Endodermal cell (in vitro differentiated cells): Measurements from ENCODE around the gene HSPA1A. TPM values are rescaled to one million over a fixed set of nuclear protein-coding genes. Genes with fewer than 3 reads are reported as not detected.

ENCODE experiments used
- DNase-seq: peaks from one replicate; pipeline ENCODE4 v3.0.0-alpha.2; 2017
- H3K27ac ChIP-seq: 2 replicates; pipeline ENCODE4 v1.5.1; 2013; ENCODE audit warnings: mild to moderate bottlenecking, low read depth, low read length, moderate library complexity
- H3K27me3 ChIP-seq: 2 replicates; pipeline ENCODE4 v1.6.1; 2013; ENCODE audit warnings: mild to moderate bottlenecking, low read length, moderate library complexity; ENCODE audit not compliant: insufficient read depth, control insufficient read depth, poor library complexity, severe bottlenecking
- H3K36me3 ChIP-seq: 2 replicates; pipeline ENCODE4 v1.7.0; 2013; ENCODE audit warnings: mild to moderate bottlenecking, low read length, moderate library complexity; ENCODE audit not compliant: control insufficient read depth, insufficient read depth
- H3K4me1 ChIP-seq: one replicate; pipeline ENCODE4 v1.7.0; 2013; ENCODE audit warnings: low read length; ENCODE audit not compliant: control insufficient read depth, insufficient read depth
- H3K4me3 ChIP-seq: 2 replicates; pipeline ENCODE4 v1.5.1; 2013; ENCODE audit warnings: mild to moderate bottlenecking, low read length, moderate library complexity
- H3K9ac ChIP-seq: 2 replicates; pipeline ENCODE4 v1.6.1; 2013; ENCODE audit warnings: mild to moderate bottlenecking, low read length, moderate library complexity; ENCODE audit not compliant: poor library complexity, severe bottlenecking; ENCODE audit errors: extremely low read depth
- H3K9me3 ChIP-seq: 2 replicates; pipeline ENCODE4 v1.6.1; 2013; ENCODE audit warnings: mild to moderate bottlenecking, low read length, moderate library complexity; ENCODE audit not compliant: control insufficient read depth
- H3K27ac Mint-ChIP-seq: 2 replicates; pipeline ENCODE4 v1.8.0; 2020; ENCODE audit warnings: mixed read lengths
- H3K27me3 Mint-ChIP-seq: 2 replicates; pipeline ENCODE4 v1.8.0; 2021; ENCODE audit warnings: mild to moderate bottlenecking, mixed read lengths; ENCODE audit not compliant: insufficient read depth
- H3K36me3 Mint-ChIP-seq: 2 replicates; pipeline ENCODE4 v1.8.0; 2020; ENCODE audit warnings: low read depth, mixed read lengths
- H3K4me1 Mint-ChIP-seq: 2 replicates; pipeline ENCODE4 v1.8.0; 2020; ENCODE audit warnings: mixed read lengths
- H3K4me3 Mint-ChIP-seq: 2 replicates; pipeline ENCODE4 v1.8.0; 2020; ENCODE audit warnings: mild to moderate bottlenecking, moderate library complexity, mixed read lengths
- H3K9me3 Mint-ChIP-seq: 2 replicates; pipeline ENCODE4 v1.8.0; 2020; ENCODE audit warnings: mild to moderate bottlenecking, mixed read lengths
- CTCF ChIP-seq: fragments of 200-600 bp; sonication (generic); conservative IDR thresholded peaks from 2 replicates; pipeline ENCODE4 v1.5.0; 2021; ENCODE audit warnings: antibody characterized with exemption, mild to moderate bottlenecking
- WGBS, 2 experiments: methylation state at CpG; one replicate each; pipeline versions ENCODE4 v1.1.5 to v1.1.7; 2013; ENCODE audit warnings: missing lambda C conversion rate in 2 of 2, mixed read lengths in 1 of 2; ENCODE audit not compliant: insufficient coverage in 1 of 2, insufficient read length in 1 of 2; 5-methylcytosine and 5-hydroxymethylcytosine counted together
- total RNA-seq, 2 donors: library from RNA; stranded (reverse); fragmentation: NEBNext Ultra II Directional in 1 of 2; extraction: Animal tissue kit (Norgen Biotek cat#: 25700) in 1 of 2; gene quantifications; 2 replicates in 1 of 2; 3 replicates in 1 of 2; pipeline ENCODE4 v1.2.1, GENCODE V29; 2021

Gene HSPA1A
- total RNA-seq, 2 donors from 2014 or later: 53.1 to 62.6 TPM

- TF ChIP-seq CTCF: no peak
- peak overlapping the region; percentile 50 for H3K9ac ChIP-seq
- H3K4me1 ChIP-seq: no peaks in the 10 kb centered on the region
- Mint-ChIP-seq H3K4me1 (peaks cover 34% of the 10 kb centered on the region), H3K9me3 (no peaks in the 10 kb centered on the region), H3K36me3 (no peaks in the 10 kb centered on the region), H3K4me3 (peak overlapping the region; percentile 80), H3K27me3 (no peaks in the 10 kb centered on the region), H3K27ac (peak overlapping the region; percentile 97)
- H3K4me3 ChIP-seq: peak overlapping the region; percentile 80
- peak overlapping the region; percentile 74 for H3K27ac ChIP-seq
- H3K9me3 ChIP-seq: no peaks in the 10 kb centered on the region
- no peaks in the 10 kb centered on the region for H3K36me3 ChIP-seq
- WGBS, 2 experiments: 4 to 6% methylated on average over 13 of the region's 13 CpGs
- DNase-seq: peak; percentile 85
- no peaks in the 10 kb centered on the region for H3K27me3 ChIP-seq
Observed at GRCh38 chr6:31826793-31827285, 11.5 kb downstream of the HSPA1A start.

- peak within 1 kb of the TSS; percentile 97 for H3K27ac Mint-ChIP-seq
Observed at GRCh38 chr6:31827286-31828079, 12.1 kb downstream of the HSPA1A start, which contains the start of gene HSPA1B. Gene HSPA1B (plus strand): TSS chr6:31827738. CDS start chr6:31827951, 213 bp downstream.

More at GRCh38 chr6:31827286-31828079, 12.1 kb downstream of the HSPA1A start, which contains the start of gene HSPA1B:
- no peaks in the 10 kb centered on the region for H3K36me3 Mint-ChIP-seq
- Histone ChIP-seq H3K36me3 (no peaks in the 10 kb centered on the region), H3K4me1 (no peaks in the 10 kb centered on the region), H3K27ac (peak within 1 kb of the TSS; percentile 74), H3K9me3 (no peaks in the 10 kb centered on the region), H3K27me3 (no peaks in the 10 kb centered on the region), H3K9ac (peak within 1 kb of the TSS; percentile 59), H3K4me3 (peak within 1 kb of the TSS; percentile 83)
- H3K4me1 Mint-ChIP-seq: peaks cover 32% of the 10 kb centered on the region
- H3K4me3 Mint-ChIP-seq: peak within 1 kb of the TSS; percentile 80
- no peaks in the 10 kb centered on the region for H3K27me3 Mint-ChIP-seq
- no peak for TF ChIP-seq CTCF
- DNase-seq: peak; percentile 100
- H3K9me3 Mint-ChIP-seq: no peaks in the 10 kb centered on the region
- WGBS, 2 experiments: 0% methylated on average over 30 to 50 of the region's 56 CpGs
